ENCODE data around the gene ZNF485.
"Not testable (repeated sequence)": the region's sequence is repeated elsewhere in the genome, so short reads cannot be mapped to it uniquely, and the experiment has no call there.

ZNF485 gene

DNA sequence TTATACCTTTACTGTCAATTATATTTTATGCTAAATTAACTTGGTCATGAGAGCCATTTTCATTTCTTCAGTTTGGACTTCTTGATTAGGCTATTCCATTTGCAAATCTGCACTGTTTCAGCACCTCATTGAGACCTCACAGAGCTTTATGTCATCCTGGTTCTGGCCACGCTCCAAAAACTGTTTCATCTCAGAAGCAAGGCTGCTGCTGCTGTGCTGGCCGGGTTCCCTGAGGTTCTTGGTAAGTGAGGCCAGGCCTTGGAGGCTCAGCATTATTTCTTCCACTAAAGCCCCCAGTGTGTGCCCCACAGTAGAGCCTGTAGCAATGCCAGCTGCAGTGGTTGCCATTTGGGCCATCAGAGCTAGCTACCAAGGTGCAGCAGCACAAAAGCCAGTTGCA lies 7.8 kb upstream of the ZNF485 start:
- H3K4me2 ChIP-seq (ENCODE audit: low read length) = no peak overlapping the region
- no peaks in the 10 kb centered on the region for H3K36me3 ChIP-seq (replicated peaks; ENCODE audit: low read depth, low read length)
- TF ChIP-seq EZH2phosphoT487 (IDR thresholded peaks at IDR 0.05; ENCODE audit: low read depth) = no peak
- TF ChIP-seq, protein P1, sequence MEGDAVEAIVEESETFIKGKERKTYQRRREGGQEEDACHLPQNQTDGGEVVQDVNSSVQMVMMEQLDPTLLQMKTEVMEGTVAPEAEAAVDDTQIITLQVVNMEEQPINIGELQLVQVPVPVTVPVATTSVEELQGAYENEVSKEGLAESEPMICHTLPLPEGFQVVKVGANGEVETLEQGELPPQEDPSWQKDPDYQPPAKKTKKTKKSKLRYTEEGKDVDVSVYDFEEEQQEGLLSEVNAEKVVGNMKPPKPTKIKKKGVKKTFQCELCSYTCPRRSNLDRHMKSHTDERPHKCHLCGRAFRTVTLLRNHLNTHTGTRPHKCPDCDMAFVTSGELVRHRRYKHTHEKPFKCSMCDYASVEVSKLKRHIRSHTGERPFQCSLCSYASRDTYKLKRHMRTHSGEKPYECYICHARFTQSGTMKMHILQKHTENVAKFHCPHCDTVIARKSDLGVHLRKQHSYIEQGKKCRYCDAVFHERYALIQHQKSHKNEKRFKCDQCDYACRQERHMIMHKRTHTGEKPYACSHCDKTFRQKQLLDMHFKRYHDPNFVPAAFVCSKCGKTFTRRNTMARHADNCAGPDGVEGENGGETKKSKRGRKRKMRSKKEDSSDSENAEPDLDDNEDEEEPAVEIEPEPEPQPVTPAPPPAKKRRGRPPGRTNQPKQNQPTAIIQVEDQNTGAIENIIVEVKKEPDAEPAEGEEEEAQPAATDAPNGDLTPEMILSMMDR (IDR thresholded peaks at IDR 0.05; ENCODE audit: low read depth, low read length) = no peak
- H3K27me3 ChIP-seq (ENCODE audit: low read depth, low read length) = no peaks in the 10 kb centered on the region
- H3K9ac ChIP-seq (ENCODE audit: low read length) = no peak overlapping the region
- H3K27ac ChIP-seq (ENCODE audit: low read length) = no peak overlapping the region
- no peaks in the 10 kb centered on the region for H3K9me3 ChIP-seq (ENCODE audit: insufficient read depth, low read length)
- H3K79me2 ChIP-seq (ENCODE audit: low read length) = no peaks in the 10 kb centered on the region
- no peak overlapping the region for H2AFZ ChIP-seq (ENCODE audit: low read depth, low read length)
- no peaks in the 10 kb centered on the region for H4K20me1 ChIP-seq (ENCODE audit: insufficient read depth, low read length)
- peaks cover 16% of the 10 kb centered on the region for H3K4me1 ChIP-seq (ENCODE audit: low read length)
- H3K4me3 ChIP-seq (ENCODE audit: low read length) = no peak overlapping the region

DNA sequence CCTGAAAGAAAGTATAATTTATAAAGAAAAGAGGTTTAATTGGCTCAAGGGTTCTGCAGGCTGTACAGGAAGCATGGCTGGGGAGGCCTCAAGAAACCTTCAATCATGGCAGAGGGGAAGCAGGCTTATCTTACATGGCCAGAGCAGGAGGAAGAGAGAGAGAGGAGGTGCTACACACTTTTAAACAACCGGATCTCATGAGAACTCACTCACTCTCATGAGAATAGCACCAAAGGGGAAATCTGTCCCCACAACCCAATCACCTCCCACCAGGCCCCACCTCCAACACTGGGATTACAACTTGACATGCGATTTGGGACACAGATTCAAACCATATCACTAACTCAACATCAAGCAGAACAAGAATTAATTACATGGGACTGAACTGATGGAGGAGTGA lies 6.9 kb upstream of the ZNF485 start:
- H2AFZ ChIP-seq (ENCODE audit: low read depth, low read length) = no peak overlapping the region
- no peaks in the 10 kb centered on the region for H3K36me3 ChIP-seq (replicated peaks; ENCODE audit: low read depth, low read length)
- no peaks in the 10 kb centered on the region for H3K27me3 ChIP-seq (ENCODE audit: low read depth, low read length)
- H3K9me3 ChIP-seq (ENCODE audit: insufficient read depth, low read length) = no peaks in the 10 kb centered on the region
- no peak overlapping the region for H3K27ac ChIP-seq (ENCODE audit: low read length)
- H3K79me2 ChIP-seq (ENCODE audit: low read length) = no peaks in the 10 kb centered on the region
- no peaks in the 10 kb centered on the region for H4K20me1 ChIP-seq (ENCODE audit: insufficient read depth, low read length)
- H3K4me2 ChIP-seq (ENCODE audit: low read length) = no peak overlapping the region
- H3K4me1 ChIP-seq (ENCODE audit: low read length) = peaks cover 16% of the 10 kb centered on the region
- no peak overlapping the region for H3K9ac ChIP-seq (ENCODE audit: low read length)
- no peak overlapping the region for H3K4me3 ChIP-seq (ENCODE audit: low read length)
- no peak for TF ChIP-seq EZH2phosphoT487 (IDR thresholded peaks at IDR 0.05; ENCODE audit: low read depth)
- TF ChIP-seq, protein P1 (IDR thresholded peaks at IDR 0.05; ENCODE audit: low read depth, low read length) = no peak

GRCh38 chr10:43601576-43601975 lies 4.7 kb upstream of the ZNF485 start:
- H3K9me3 ChIP-seq (ENCODE audit: insufficient read depth, low read length); H3K36me3 ChIP-seq (replicated peaks; ENCODE audit: low read depth, low read length); H4K20me1 ChIP-seq (ENCODE audit: insufficient read depth, low read length); H2AFZ ChIP-seq (ENCODE audit: low read depth, low read length); H3K9ac ChIP-seq (ENCODE audit: low read length); H3K27me3 ChIP-seq (ENCODE audit: low read depth, low read length); H3K4me2 ChIP-seq (ENCODE audit: low read length); H3K4me1 ChIP-seq (ENCODE audit: low read length); H3K4me3 ChIP-seq (ENCODE audit: low read length); H3K27ac ChIP-seq (ENCODE audit: low read length); H3K79me2 ChIP-seq (ENCODE audit: low read length): not testable (repeated sequence)

DNA sequence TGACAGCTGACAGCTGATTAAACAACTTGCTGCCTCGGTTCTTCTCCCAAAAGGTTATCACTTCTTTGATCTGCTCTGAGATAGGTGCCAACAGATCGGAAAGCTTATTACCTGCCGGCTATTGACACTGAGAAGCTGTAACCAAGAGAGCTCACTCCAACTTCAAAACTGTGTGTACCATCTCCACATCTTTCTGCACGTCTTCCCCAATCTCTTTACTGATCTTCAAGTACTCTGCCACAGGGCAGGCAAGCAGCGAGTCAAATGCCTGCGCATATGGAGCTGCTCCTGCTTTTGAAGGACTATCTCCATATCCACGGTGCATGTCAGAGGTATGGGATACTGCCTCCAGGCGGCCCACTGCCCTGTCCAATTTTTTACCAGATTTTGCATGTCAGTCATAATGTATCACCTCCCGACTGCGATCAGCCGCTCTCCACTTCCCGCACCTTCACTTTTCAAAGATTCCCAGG lies 352 bp upstream of the ZNF485 start:
- Histone ChIP-seq H3K27ac (ENCODE audit: low read length) (no peak overlapping the region), H3K4me3 (ENCODE audit: low read length) (peak overlapping the region; percentile 91), H4K20me1 (ENCODE audit: insufficient read depth, low read length) (no peaks in the 10 kb centered on the region), H2AFZ (ENCODE audit: low read depth, low read length) (peak overlapping the region; percentile 84; the same call in 1 of the 2 replicates), H3K9ac (ENCODE audit: low read length) (no peak overlapping the region), H3K79me2 (ENCODE audit: low read length) (peaks cover 5% of the 10 kb centered on the region; the same call in 1 of the 2 replicates), H3K4me1 (ENCODE audit: low read length) (peaks cover 4% of the 10 kb centered on the region; the same call in 1 of the 2 replicates), H3K36me3 (replicated peaks; ENCODE audit: low read depth, low read length) (peaks cover 5% of the 10 kb centered on the region), H3K9me3 (ENCODE audit: insufficient read depth, low read length) (no peaks in the 10 kb centered on the region), H3K4me2 (ENCODE audit: low read length) (peak overlapping the region; percentile 66), H3K27me3 (ENCODE audit: low read depth, low read length) (no peaks in the 10 kb centered on the region)
- no peak for TF ChIP-seq EZH2phosphoT487 (IDR thresholded peaks at IDR 0.05; ENCODE audit: low read depth)
- TF ChIP-seq, protein P1 (IDR thresholded peaks at IDR 0.05; ENCODE audit: low read depth, low read length) = no peak

Measured in OCI-LY3 (cell line).